GM12873 (cell line): Measurements from ENCODE around the gene C11orf97.

Experiments
- CTCF ChIP-seq: IDR thresholded peaks from 2 replicates; pipeline ENCODE4 v1.5.1; 2012; ENCODE audit warnings: low read depth, mild to moderate bottlenecking, moderate library complexity, low read length, control low read depth; ENCODE audit not compliant: insufficient read depth; ENCODE audit errors: missing control alignments

Gene C11orf97

GRCh38 chr11:94515398-94515797 lies 3.1 kb downstream of the C11orf97 start:
- no peak for TF ChIP-seq CTCF

GRCh38 chr11:94516725-94517124 lies 4.5 kb downstream of the C11orf97 start:
- TF ChIP-seq CTCF = no peak

- TF ChIP-seq CTCF = no peak
Measured at GRCh38 chr11:94518300-94518699, 6.0 kb downstream of the C11orf97 start.

- peak; percentile 50 for TF ChIP-seq CTCF
Measured at GRCh38 chr11:94519478-94520084, 7.3 kb downstream of the C11orf97 start.

GRCh38 chr11:94521684-94522083 lies 9.4 kb downstream of the C11orf97 start:
- peak; percentile 61 for TF ChIP-seq CTCF

- TF ChIP-seq CTCF = no peak
Measured at GRCh38 chr11:94524341-94524740, 12.1 kb downstream of the C11orf97 start.

- TF ChIP-seq CTCF = no peak
Measured at GRCh38 chr11:94525546-94526324, 13.5 kb downstream of the C11orf97 start.
